Endometrial microvascular endothelial cells (primary cell): ENCODE data around the gene WBP4. TPM values are rescaled to one million over a fixed set of nuclear protein-coding genes. Genes with fewer than 3 reads are reported as not detected.
"Not testable (repeated sequence)": the region's sequence is repeated elsewhere in the genome, so short reads cannot be mapped to it uniquely, and the experiment has no call there.

Experiments
- in situ Hi-C: cut with HindIII; loops from 2 replicates; pipeline ENCODE4 v1.10.0; 2017; ENCODE audit warnings: low sequenced_read_pairs, low pct_unique_long_range_greater_than_20kb; ENCODE audit errors: inconsistent ontology term
- total RNA-seq: library from RNA; depleted of rRNA; stranded (reverse); fragments of >200 nt; gene quantifications from one replicate; pipeline ENCODE4 v1.2.3, GENCODE V29; 2015; ENCODE audit errors: inconsistent ontology term

The WBP4 gene
- total RNA-seq, 1 donor from 2014 or later = 7.2 TPM

DNA sequence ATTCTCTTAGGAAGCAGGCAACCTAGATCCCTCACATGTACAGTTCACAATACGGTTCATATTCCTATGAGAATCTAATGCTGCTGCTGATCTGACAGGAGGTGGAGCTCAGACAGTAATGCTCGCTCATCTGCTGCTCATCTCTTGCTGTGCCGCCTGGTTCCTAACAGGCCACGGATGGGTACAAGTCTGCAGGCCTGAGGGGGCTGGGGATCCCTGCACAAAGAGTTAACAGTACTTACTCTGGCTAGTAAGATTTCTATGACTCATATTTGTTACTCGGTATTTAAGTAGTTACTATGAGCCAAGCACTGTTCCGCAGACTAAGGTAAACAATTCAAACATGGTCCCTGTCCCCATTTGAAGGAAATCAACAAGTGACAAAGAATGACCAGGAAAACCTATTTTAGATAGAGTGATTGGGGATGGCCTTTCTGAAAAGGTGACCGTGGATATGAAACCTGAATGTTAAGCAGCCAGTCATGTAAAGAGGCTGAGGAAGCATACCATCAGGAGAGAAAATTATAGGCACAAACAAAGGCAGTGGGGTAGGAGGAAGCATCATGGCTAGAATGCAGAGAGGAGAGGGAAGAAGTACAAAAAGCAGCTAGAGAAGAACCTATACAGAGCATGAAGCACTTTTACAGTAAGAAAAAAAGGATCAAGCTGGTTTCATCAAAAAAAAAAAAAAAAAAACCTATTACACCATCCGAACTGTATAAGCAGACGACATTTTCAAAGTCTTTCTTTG is 20.6 kb upstream of the WBP4 start:
- in situ Hi-C loops = no loop called here

DNA sequence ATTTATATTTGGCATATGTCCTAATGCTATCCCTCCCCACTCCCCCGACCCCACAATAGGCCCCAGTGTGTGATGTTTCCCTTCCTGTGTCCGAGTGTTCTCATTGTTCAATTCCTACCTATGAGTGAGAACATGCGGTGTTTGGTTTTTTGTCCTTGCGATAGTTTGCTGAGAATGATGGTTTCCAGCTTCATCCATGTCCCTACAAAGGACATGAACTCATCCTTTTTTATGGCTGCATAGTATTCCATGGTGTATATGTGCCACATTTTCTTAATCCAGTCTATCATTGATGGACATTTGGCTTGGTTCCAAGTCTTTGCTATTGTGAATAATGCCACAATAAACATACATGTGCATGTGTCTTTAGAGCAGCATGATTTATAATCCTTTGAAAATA is 18.9 kb upstream of the WBP4 start:
- in situ Hi-C loops = not testable (repeated sequence)

DNA sequence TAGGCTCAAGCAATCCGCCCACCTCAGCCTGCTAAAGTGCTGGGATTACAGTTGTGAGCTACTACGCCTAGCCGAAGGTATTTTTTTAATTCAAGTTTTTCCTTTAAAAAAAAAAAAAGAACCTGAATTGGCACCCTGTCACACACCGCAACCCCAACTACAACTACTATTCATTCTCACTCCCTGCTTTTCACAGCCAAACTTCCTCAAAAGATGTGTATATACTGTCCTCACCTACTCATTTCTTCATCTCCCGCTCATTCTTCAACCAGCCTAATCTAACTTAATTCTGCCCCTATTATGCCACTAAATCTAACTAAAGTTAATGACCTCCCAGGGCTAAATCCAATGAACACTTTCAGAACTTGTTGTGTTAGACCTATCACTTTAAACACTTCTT is 12.7 kb upstream of the WBP4 start:
- in situ Hi-C loops = no loop called here

DNA sequence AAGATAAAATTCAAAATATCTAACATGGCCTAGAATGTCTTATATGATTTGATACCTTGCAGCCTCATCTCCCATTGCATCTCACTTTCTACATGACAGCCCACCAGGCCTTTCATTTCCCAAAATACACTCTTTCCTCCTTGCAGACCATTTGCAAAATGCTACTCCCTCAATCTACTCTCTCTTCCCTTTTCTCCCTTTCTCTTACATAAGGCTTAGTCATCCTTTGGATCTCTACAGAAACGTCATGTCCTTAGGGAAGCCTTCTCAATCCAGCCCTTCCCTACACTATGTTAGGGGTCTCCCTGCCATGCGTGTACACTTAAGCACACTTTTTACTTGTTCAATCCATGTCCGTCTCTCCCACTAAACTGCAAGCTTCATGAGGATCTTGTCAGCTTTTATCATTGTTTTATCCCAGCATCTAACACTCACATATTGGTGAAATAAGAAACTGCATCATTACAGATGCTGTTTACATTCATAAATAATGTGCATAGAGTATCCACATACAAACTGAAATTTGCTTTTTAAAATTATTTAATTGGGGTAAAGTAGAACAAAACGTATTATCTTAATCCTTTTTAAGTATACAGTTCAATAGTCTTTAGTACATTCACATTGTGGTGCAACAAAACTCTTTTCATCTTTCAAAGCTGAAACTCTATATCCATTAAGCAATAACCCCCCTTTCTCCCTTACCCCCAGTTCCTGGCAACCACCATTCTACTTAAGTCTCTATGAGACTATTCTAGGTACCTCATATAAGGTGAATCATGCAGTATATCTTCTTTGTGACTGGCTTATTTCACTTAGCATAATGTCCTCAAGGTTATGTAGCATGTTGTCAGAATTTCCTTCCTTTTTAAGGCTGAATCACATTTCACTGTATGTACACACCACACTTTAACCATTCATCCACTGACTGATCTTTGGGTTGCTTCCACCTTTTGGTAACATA is 11.5 kb upstream of the WBP4 start:
- in situ Hi-C loops = no loop called here

DNA sequence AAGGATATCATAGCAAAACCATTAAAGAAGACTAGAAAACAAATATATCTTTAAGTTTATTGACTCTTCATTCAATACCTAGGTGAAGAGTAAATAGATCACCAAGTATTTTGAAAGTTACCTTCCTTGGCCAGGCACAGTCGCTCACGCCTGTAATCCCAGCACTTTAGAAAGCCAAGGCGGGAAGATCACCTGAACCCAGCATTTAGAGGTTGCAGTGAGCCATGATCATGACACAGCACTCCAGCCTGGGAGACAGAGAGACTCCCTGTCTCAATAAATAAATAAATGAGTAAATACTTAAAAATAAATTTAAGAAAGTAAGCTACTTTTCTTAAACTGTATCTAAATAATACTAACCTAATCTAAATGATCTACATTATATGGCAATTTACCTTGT is 8.9 kb upstream of the WBP4 start:
- in situ Hi-C loops = no loop called here

DNA sequence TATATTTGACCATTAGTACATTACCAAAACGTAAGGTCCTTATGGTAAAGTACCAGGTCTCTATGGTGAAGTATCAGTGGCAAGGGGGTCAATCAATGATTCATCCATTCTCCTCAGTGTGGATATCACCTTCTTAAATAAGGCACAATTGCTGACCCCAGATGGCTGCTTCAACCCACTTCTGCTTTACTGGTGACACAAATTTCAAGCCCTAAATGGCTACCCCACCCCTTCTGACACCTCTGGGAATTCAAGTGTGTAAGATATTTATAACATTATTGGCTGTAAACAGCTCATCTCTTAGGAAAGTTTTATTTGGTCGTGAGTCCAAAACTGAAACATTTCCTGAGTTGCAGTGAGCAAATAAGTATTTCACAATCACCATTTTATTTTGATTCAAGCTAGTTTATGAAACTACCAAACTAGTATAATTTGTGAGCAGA is 7.9 kb upstream of the WBP4 start:
- in situ Hi-C loops = no loop called here

DNA sequence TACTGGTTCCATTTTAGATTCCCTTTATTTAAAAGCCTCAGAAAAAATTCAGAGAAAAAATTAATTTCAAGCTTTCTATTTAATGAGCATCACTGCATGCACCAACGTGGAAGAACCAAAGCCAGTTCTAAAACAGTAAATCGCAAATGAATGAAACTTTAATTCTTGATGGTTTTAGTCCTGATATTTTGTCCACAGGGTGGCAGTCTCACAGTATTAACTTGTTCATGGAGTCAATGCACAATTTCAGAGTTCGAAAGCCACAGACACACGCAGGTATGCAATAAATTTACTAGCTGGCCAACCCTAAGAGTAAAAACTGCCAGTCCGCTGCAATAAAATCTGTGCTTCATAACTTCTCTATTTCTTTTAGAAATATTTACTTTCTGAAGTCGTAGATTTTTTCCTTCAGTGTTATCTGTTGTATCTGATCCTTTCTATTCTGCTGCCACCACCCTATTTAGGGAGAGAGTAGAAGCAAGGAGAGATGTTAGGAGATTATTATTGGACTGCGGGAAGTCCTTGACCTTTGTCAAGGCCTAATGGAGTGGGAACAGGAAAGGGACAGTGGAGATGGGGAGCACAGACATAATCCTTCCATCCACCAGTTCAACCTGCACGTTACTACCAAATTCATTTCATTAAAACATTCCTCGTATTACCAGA is 7.0 kb upstream of the WBP4 start:
- in situ Hi-C loops = no loop called here

DNA sequence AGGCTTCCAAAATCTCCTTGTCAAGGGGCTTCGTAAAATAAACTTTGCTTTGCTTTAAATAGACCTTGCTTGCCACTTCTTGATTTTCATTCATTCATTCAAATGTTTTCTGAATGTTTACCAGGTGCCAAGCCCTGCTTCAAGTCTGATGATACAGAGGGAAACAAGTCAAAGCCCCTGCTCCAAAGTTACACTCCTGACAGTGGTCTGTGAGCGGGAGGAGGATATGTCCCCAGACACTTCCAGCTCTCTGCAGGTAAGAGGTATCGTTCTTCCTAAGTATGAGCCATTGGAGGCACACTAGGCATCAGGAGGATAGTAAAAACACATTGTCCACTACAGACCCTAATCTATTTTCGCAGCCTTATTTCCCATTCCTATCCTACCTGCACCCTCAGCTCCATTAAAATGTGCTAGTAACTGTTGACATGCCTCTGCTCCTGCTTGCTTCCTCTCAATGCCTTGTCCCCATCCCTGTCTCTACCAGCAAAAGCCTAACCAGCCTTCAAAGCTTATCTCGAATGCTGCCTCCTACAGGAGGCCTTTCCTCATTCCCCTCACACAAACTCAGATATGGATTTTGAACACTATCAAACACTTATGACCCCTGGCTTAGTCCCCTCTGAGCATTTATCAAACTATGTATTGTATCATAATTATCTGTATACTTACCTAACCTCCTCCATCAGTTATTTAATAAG is 6.2 kb upstream of the WBP4 start:
- in situ Hi-C loops = no loop called here

DNA sequence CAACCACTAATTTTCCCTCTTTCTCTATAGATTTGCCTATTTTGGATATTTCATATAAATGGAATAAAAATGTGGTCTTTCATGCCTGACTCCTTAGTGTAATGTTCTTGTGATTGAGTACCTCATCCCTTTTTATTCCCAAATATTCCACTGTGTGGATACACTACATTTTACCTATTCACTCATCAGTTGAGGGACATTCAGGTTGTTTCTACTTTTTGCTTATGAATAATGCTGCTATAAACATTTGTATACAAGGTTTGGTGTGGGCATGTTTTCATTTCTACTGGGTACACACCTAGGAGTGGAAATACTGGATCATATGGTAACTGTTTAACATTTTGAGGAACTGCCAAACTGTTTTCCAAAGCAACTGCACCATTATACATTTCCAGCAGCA is 5.1 kb upstream of the WBP4 start:
- in situ Hi-C loops = no loop called here

DNA sequence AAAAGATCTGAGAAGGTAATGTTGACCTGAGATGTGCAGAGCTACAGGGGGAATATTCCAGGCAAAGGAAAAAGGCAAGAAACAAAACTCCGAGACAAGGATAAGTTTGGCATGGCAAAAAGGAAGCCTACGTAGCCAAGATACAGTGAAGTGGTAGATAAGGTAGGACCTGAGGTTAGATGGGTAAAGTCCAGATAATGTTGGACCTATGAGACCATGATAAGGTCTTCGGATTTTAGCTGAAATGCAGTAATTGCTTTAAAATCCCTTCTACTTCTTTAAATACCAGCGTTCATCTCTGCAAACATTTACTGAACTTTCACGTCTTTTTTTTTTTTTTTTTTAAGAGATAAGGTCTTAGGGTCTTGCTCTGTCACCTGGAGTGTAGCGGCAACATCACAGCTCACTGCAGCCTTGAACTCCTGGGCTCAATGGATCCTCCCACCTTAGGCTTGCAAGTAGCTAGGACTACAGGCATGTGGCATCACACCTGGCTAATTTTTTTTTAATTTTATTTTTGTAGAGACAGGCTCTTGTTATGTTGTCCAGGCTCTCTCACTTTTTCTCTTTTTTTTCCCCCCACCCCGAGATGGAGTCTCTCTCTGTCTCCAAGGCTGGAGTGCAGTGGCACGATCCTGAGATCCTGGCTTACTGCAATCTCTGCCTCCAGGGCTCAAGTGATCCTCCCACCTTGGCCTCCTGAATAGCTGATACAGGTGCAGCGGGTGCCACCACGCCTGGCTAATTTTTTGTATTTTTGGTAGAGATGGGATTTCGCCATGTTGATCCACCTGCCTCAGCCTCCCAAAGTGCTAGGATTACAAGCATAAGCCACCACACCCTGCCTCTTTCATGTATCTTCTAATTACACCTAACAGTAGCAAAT is 4.2 kb upstream of the WBP4 start:
- in situ Hi-C loops = no loop called here

DNA sequence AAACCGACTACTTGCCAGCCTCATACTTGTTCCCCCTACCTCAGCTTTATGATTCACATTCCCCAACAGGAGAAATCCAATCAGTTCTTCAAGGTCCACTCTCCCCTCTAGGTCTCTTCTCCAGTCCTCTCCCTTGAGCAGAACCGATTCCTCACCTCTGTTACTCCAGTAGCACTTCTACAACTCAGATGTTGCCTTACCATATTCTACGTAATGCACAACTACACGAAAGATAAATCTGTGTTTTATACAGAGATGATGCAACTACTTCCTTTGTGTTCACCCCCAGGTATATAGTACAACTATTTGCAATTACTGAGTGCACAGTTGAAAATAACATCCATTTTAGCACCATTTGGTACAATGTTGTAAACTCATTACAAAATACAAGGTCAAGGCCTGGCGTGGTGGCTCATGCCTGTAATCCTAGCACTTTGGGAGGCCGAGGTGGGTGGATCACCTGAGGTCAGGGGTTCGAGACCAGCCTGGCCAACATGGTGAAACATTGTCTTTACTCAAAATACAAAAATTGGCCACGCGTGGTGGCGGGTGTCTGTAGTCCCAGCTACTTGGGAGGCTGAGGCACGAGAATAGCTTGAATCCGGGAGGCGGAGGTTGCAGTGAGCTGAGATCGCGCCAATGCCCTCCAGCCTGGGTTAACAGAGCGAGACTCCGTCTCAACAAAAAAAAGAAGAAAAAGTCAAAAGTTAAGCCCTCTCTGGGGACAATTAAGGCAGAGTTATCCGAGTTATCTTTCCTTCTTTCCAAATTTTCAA is 2.8 kb upstream of the WBP4 start:
- in situ Hi-C loops = no loop called here

DNA sequence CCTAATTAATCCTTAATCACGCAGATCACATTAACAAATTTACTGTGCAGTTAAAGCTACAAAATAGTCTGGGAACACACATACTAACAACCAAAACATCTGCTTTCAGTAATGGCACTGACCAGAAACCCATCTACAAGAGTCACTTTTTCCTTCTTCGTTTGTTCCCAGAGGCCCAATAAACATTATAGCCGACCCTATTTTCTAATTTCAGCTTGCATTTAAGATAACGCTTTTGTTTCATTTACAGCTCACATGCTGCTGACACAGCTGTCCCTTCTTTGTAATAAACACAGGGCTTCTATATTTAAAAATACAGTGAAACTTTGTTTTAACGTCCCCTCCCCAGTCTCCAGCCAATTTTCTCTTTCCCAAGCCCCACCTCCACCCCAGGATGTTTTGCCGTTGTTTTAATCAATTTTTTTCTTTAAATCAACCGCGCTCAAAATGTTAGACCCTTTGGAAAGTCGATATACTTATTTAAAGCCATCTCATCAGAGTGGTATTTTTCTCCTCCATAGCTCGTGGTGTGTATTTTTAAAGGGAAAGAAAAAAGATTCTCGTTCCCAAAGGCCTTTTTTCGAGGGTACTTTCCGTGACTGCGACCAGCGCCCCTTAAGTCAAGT is 1.7 kb upstream of the WBP4 start:
- in situ Hi-C loops = no loop called here

DNA sequence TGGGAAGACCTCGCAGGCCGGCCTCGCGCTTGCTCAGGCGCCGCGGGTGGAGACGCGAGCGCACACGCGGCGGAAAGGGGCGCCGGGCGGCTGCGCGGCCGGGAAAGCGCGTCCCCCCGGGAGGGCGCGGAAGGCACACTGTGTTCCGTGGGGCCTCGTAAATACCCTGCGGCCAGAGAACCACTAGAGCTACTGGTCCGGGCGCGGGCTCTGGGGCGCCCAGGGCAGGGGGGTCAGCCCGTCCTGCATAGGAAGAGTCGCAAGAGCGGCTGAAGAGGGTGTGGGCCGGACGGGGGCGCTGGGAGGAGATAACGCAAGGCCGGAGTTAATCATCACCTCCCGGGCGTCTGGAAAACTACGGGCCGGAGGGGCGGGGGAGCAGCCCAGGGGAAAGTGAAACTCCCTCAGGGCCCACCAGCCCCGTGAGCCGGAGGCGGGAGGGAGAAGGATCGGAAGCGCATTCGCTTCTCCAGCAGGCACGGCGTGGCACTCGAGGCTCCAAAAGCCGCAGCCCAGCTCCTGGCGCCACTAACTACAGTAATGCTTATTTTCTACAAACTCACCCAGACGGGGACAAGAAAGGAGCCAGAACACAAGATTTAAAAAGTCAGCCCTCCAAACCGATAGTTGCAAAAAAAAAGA is 1.1 kb upstream of the WBP4 start:
- in situ Hi-C loops = no loop called here

DNA sequence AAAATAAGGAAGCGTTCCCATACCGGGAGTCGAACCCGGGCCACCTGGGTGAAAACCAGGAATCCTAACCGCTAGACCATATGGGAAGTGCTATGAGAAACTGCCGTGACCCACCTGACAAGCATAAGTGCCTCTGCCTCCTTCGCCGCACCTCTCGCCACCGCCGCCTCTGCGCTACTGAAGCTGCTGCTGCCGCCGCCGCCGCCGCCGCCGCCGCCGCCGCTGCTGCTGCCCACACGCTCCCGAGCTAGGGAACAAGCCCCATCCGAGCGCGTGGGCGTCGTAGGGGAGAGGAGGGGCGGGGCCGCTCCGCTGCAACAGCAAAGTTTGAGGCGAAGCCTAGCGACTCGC is 610 bp upstream of the WBP4 start:
- in situ Hi-C loops = no loop called here

DNA sequence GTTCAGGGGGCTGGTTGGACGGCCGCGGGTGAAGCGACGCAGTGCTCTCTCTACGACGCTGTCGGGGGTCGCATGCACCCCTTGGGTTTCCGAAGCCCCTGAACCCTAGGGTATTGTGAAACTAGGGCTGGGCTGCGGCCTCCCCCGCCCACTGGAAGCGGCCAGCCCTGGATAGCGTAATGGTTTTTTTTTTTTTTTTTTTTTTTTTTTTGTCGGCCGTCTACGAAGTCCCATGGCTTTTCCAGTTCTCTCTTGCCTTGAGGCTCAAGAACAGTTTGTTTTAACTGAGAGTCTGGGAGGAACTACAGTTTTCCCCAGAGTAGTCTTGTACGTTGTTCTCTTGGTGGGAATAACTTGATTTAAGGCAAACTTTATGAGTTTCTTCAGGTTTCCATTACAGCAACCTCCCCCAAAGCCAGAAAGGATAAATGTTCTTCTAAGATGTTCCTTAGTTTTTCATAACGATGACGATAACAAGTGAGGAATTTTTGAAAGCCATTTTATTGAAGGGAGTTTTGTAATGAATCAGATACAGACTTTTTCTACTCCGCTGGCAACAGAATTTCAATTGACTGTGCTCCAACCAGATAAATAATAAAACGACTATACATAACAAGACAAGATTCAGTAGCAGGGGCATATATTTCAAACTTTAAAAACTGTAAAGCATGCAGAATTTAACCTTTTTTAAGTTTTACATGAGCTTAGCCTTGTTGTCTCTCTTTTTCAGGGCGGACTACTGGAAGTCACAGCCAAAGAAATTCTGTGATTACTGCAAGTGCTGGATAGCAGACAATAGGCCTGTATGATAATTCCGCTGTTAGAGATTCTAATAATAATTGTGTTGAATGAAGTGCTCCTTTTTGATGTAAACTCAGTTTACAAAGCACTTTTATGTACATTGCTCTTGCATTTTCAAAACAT is 867 bp downstream of the WBP4 start:
- in situ Hi-C loops = no loop called here

DNA sequence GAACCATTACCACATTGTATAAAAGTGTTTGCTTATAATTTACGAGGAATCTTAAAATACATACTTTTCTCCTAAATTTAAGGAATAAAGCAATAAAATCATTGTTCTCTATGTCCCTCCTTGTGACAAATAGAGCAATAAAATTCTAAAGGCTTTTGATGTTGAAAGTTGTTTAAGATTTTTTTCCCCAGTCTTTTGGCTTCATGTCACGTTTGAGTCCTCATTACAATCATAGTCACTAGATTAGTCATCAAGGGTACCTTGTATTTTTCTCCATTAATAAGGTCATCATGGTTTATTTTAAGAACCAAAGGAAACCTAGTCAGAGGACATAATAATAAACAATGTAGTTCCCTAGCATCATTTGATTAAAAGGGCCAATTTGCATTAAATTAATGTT is 3.2 kb downstream of the WBP4 start:
- in situ Hi-C loops = no loop called here
